ENCODE data around the gene FARP1.
"Not testable (repeated sequence)": the region's sequence is repeated elsewhere in the genome, so short reads cannot be mapped to it uniquely, and the experiment has no call there.

Gene FARP1

GRCh38 chr13:98366959-98367358, 224.1 kb downstream of the FARP1 start:
- DNase-seq (ENCODE audit: low read depth): no peak

DNA sequence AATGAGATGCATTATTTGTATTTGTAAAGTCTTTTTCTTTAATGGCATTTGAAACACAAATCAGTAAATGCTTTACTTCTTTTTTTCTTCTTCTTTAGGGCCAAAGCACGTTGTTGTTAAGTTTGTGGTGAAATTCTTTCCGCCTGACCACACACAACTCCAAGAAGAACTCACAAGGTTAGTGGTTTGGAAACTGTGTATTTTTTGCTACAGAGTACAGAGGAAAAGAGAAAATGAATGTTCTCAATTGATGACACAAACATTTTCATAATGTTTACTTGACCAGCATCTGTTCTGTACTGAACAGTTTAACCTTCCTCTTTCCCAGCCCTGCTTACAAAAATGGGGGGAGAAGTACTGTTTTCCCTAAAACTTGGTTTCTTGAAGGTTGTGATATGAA, 225.1 kb downstream of the FARP1 start:
- peak; percentile 79 for DNase-seq (ENCODE audit: low read depth)

- not testable (repeated sequence) for DNase-seq (ENCODE audit: low read depth)
Measured at GRCh38 chr13:98369520-98369919, 226.6 kb downstream of the FARP1 start.

GRCh38 chr13:98370261-98370660, 227.4 kb downstream of the FARP1 start:
- no peak for DNase-seq (ENCODE audit: low read depth)

DNA sequence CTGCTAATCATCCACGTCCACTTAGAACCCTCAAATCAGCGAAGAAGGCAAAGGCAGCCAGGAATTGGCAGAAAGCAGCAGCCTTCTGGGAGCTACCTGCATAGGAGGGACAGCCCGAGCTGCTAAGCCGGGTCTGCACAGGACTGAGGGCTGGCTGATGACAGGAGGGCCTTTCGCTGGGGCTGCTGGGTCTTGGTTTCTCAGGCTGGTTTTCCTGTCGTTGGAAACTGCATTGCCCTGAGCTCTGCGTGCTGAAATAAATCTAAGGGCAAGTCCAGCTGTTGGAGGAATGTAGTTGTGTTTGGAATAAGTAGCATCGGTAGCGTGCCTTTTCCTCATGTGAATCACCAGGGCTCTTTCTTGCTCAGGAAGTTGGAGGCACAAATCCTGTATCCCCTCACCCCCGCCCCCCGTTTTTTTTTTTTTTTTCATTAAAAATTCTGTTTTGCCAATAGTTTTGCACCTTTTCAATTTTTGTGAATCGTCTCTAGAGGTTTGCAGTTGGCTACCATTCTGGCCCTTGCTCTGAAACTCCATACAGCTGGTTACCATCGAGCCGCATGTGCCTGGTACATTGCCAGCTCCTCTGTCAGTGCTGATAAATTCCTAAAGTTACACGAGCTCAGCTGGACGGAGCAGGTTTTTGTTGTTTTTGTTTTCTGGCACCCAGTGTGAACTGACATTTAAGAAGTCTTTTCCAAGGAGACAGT, 228.1 kb downstream of the FARP1 start:
- peak; percentile 71 for DNase-seq (ENCODE audit: low read depth)

DNA sequence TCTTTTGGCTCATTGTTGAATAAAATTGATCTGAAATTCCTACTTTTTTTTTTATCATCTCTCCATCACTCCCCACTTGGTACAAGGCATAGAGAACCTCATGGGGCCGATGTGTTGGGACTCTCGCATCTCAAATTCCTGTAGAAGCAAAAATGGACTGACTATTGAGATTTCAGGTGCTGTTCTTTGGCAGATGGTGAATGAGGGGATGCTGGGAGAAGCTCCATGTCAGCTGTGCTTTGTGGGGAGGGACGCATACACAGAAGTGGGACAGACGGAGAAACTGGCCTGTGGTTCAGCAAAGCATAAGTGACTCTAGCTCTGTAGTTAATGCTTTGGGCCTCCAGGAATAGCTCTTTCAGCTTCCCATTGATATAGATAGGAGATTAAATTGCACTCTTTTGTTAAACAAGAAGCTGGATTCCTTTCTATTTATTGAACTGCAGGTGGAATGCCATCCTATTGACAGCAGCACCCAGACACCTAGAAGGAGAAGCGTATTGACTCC, 228.7 kb downstream of the FARP1 start:
- no peak for DNase-seq (ENCODE audit: low read depth)

- peak; percentile 68 for DNase-seq (ENCODE audit: low read depth)
Measured at GRCh38 chr13:98372876-98373275, 230.0 kb downstream of the FARP1 start.

DNA sequence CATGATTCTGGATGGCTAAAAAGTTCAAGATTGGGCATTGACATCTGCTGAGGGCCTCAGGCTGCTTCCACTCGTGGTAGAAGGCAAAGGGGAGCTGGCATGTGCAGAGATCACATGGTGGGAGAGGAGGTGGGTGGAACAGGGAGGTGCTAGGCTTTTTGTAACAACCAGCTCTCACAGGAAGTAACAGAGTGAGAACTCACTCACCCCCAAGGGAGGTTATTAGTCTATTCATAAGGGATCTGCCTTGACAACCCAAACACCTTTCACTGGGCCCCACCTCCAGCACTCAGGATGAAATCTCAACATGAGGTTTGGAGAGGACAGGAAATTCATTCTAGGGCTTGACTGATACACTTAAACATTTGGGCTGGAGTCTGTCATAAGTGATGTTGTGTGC, 231.9 kb downstream of the FARP1 start:
- no peak for DNase-seq (ENCODE audit: low read depth)

DNA sequence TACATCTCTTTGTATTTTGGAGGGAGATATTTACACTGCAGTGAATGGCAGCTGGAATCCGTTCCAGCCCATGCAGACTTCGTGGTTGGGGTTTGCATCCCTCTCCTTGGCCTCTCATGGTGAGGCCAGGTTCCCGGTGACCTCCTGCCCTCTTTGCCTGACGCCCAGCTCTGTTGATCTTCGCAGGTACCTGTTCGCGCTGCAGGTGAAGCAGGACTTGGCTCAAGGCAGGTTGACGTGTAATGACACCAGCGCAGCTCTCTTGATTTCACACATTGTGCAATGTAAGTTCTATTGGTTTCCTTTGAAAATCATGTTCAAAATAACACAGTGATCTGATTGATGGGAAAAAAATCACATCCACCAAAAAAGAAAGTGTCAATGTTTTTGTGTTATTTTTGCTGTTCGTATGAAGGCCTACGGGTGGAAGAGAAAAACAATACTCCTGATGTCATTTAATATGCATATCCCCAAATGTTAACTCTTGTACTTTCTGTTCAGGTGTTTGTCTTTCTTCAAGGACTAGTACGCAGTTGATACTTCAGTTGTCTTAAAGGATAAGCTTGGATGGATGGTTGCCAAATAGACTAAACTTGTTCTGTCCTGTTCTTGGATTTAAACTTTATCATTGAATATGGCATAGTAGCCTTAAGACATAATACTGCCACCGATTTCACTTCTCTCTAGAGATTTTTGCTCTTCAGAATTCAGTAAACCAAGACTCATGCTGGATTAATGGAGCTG, 234.9 kb downstream of the FARP1 start:
- DNase-seq (ENCODE audit: low read depth): no peak

DNA sequence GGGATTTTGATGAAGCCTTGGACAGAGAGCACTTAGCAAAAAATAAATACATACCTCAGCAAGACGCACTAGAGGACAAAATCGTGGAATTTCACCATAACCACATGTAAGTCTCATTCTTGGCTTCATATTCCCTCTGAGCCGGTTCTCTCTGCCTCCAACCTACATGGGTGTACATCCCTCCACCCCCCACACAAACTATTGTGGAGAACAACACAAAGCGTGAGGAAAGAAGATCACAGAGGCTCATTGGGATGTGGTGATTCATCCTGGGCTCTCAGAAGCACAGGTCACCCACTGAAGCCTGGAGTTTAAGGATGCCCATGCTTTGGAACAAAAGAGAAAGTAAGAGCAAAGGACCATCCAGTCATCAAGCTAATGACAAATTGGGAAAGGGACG, 241.8 kb downstream of the FARP1 start:
- peak; percentile 65 for DNase-seq (ENCODE audit: low read depth)

DNA sequence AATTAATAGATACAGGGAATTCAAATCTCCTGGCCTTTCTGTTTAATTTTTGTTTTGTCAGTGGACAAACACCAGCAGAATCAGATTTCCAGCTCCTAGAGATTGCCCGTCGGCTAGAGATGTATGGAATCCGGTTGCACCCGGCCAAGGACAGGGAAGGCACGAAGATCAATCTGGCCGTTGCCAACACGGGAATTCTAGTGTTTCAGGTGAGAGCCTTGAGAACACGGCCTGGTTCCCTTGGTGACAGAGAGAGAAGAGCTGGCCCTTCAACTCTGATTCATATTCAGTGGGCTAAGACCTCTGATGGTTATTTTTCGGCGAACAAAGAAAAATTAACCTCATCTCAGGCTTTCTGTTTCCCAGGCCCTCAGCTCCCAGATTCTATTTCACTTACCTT, 242.7 kb downstream of the FARP1 start:
- DNase-seq (ENCODE audit: low read depth): no peak

GRCh38 chr13:98386637-98387036, 243.7 kb downstream of the FARP1 start:
- DNase-seq (ENCODE audit: low read depth): no peak

DNA sequence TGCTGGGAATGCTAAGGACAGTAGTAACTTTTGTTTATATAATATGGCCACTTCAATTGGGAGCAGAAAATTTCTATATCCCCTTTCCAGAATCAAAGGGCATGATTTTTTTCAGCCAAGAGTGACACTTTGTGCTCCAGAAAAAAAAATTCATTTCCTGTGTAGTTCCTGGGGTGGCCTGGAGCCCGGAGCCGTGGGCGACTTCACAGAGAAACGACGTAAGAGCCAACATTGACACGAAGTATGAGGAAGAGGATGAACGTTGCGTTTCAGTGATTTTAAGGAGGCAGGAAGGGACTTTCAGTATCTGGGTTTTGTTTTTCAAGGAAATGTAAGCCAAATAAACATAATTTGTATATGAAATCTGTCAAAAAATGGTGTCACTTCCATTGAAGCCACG, 246.4 kb downstream of the FARP1 start:
- no peak for DNase-seq (ENCODE audit: low read depth)

- DNase-seq (ENCODE audit: low read depth): peak; percentile 32
Measured at GRCh38 chr13:98390086-98390715, 247.3 kb downstream of the FARP1 start.

GRCh38 chr13:98393873-98394272, 251.0 kb downstream of the FARP1 start:
- DNase-seq (ENCODE audit: low read depth): no peak

DNA sequence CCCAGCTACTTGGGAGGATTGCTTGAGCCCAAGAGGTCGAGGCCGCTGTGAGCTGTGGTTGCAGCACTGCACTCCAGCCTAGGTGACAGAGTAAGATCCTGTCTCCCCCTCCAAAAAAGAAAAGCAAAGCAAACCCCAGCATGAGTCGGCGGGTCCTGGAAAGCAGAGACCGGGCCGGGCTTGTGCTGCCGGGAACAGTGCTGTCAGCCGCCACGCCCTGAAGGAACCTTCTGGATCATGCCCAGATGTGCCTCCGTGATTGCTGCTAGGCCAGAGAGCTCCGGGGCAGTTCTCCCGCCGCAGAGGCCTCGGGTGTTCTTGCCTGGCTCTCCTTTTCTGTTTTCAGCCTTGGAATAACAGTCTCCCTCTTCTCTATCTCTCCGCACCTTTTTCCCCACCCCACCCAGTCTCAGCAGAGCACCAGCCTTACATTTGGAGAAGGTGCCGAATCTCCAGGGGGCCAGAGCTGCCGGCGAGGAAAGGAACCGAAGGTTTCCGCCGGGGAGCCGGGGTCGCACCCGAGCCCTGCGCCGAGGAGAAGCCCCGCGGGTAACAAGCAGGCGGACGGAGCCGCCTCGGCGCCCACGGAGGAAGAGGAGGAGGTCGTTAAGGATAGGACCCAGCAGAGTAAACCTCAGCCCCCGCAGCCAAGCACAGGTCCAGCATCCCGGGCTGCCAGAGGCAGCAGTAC, 252.1 kb downstream of the FARP1 start:
- no peak for DNase-seq (ENCODE audit: low read depth)

GRCh38 chr13:98396071-98396710, 253.3 kb downstream of the FARP1 start:
- no peak for DNase-seq (ENCODE audit: low read depth)

GRCh38 chr13:98397221-98397620, 254.3 kb downstream of the FARP1 start:
- DNase-seq (ENCODE audit: low read depth): peak; percentile 32

DNA sequence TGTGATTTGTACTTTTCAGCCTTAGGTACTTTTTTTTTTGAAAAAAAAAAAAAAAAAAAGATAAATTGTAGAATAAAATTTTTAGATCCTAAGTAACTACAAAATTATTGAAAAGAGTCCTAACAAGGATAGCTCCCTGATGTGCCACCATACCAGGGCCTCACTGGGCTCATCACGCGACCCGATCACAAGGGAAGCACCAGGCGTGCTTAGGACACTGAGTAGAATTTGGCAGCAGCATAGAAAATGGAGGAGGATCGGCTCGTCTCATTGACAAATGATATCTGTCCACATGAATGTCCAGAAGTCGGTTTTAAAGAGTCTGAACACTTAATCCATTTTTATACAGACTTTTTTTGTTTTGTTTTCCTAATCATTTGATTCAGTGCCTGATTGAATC, 255.0 kb downstream of the FARP1 start:
- DNase-seq (ENCODE audit: low read depth): no peak

DNA sequence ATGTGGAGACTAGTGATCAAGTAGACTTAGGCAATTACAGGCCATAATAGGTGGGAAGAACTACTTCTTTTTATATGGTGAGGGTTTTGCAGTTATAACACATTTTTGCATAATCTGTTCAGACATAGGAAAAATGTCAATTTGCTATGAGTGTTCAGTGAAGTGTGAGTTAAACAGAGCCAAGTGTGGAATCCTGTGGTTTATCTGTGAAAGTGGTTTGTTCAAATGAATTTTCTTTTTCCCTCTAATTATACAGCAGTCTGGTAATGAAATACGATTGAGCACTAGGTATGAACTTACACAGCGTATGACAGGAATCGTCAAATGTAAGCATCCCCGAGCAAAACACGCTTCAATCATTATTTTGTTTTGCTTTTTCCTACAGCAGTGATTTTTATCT, 255.7 kb downstream of the FARP1 start:
- no peak for DNase-seq (ENCODE audit: low read depth)

- no peak for DNase-seq (ENCODE audit: low read depth)
Measured at GRCh38 chr13:98399756-98400155, 256.9 kb downstream of the FARP1 start.

- DNase-seq (ENCODE audit: low read depth): no peak
Measured at GRCh38 chr13:98401934-98402333, 259.0 kb downstream of the FARP1 start.
